HG02759 (cell line): Measurements from ENCODE around the gene SREBF1.

Experiments
- ATAC-seq: cut with Tn5 transposase; IDR thresholded peaks from one replicate; pipeline ENCODE4 v1.9.1; 2021; ENCODE audit warnings: mild to moderate bottlenecking, moderate library complexity; ENCODE audit not compliant: unreplicated experiment

SREBF1 gene

GRCh38 chr17:17766077-17766743 lies 70.6 kb downstream of the SREBF1 start:
- peak; percentile 74 for ATAC-seq

- ATAC-seq = no peak
Observed at GRCh38 chr17:17765359-17766076, 71.3 kb downstream of the SREBF1 start.

GRCh38 chr17:17763734-17764133 lies 73.1 kb downstream of the SREBF1 start:
- ATAC-seq = no peak

- no peak for ATAC-seq
Observed at GRCh38 chr17:17763136-17763535, 73.7 kb downstream of the SREBF1 start.

GRCh38 chr17:17762744-17763105 lies 74.1 kb downstream of the SREBF1 start:
- ATAC-seq = no peak
